A673 (cell line): ENCODE results near the gene C1QTNF5. TPM values are rescaled to one million over a fixed set of nuclear protein-coding genes. Genes with fewer than 3 reads are reported as not detected.
A peak's percentile ranks its signal among the peaks of the same experiment; 100 is the strongest.

ENCODE experiments used
- BruUV-seq: library from RNA; stranded (reverse); fragments of 400-500 nt; replicated peaks from 2 replicates; lab custom pipeline; 2021; lab: Mats Ljungman, UMichigan
- CTCF ChIA-PET: fragments of 300-600 bp; sonication (Branson Sonifier 250); formaldehyde crosslinking; loops from one replicate; lab custom pipeline; 2022; ENCODE audit warnings: antibody characterized with exemption; lab: Charles Lee
- POLR2A ChIA-PET: fragments of 300-600 bp; sonication (Branson Sonifier 250); formaldehyde crosslinking; loops from one replicate; lab custom pipeline; 2022; ENCODE audit warnings: antibody characterized with exemption; ENCODE audit not compliant: low non-redundant PET; lab: Charles Lee
- DNase-seq: peaks from one replicate; pipeline ENCODE4 v3.0.0-alpha.2; 2015; ENCODE audit warnings: low spot score
- H3K27ac ChIP-seq: fragments of 200-600 bp; sonication (generic); 2 replicates; pipeline ENCODE4 v1.5.1; 2016; ENCODE audit warnings: mixed run types, low read depth, mild to moderate bottlenecking, mixed read lengths, antibody characterized with exemption, low read length; ENCODE audit not compliant: poor library complexity, severe bottlenecking
- H3K27me3 ChIP-seq: fragments of 200-600 bp; sonication (generic); replicated peaks from 2 replicates; pipeline ENCODE4 v1.6.1; 2017; ENCODE audit warnings: mixed run types, low read depth, mild to moderate bottlenecking, mixed read lengths, antibody characterized with exemption, low read length; ENCODE audit not compliant: insufficient read depth, poor library complexity
- H3K36me3 ChIP-seq: fragments of 200-600 bp; sonication (generic); 2 replicates; pipeline ENCODE4 v1.6.1; 2016; ENCODE audit warnings: mixed run types, mild to moderate bottlenecking, mixed read lengths, antibody characterized with exemption, low read length; ENCODE audit not compliant: insufficient read depth, poor library complexity, severe bottlenecking
- H3K4me1 ChIP-seq: fragments of 200-600 bp; sonication (generic); 2 replicates; pipeline ENCODE4 v1.6.1; 2017; ENCODE audit warnings: mixed run types, mild to moderate bottlenecking, mixed read lengths, antibody characterized with exemption, low read length; ENCODE audit not compliant: insufficient read depth, poor library complexity, severe bottlenecking
- H3K4me3 ChIP-seq: fragments of 200-600 bp; sonication (generic); 2 replicates; pipeline ENCODE4 v1.5.1; 2016; ENCODE audit warnings: low read depth, mixed run types, mild to moderate bottlenecking, mixed read lengths, low read length; ENCODE audit not compliant: poor library complexity, severe bottlenecking
- H3K9me3 ChIP-seq: fragments of 200-600 bp; sonication (generic); 2 replicates; pipeline ENCODE4 v1.6.1; 2016; ENCODE audit warnings: mixed run types, low read depth, mild to moderate bottlenecking, mixed read lengths, antibody characterized with exemption, low read length; ENCODE audit not compliant: poor library complexity, severe bottlenecking
- CTCF ChIP-seq: fragments of 300-800, 200-600 bp; sonication (generic); conservative IDR thresholded peaks from 2 replicates; pipeline ENCODE4 v1.5.1; 2017; ENCODE audit warnings: low read depth, mild to moderate bottlenecking, antibody characterized with exemption, low read length, moderate library complexity, mixed read lengths
- EZH2 ChIP-seq: fragments of 200-600 bp; sonication (generic); IDR thresholded peaks from 2 replicates; pipeline ENCODE4 v1.6.1; 2017; ENCODE audit warnings: borderline replicate concordance, low read depth, mild to moderate bottlenecking, mixed read lengths, antibody characterized with exemption, low read length; ENCODE audit not compliant: poor library complexity, severe bottlenecking
- intact Hi-C: fragments of 100-400 bp; cut with micrococcal nuclease; formaldehyde crosslinking; loops from one replicate; pipeline ENCODE4 v1.10.0; 2022; ENCODE audit not compliant: unreplicated experiment
- microRNA-seq: library from miRNA; unstranded; fragments of <30 nt; microRNA quantifications from one replicate; pipeline ENCODE4 v1.2.0, GENCODE V29; 2021
- total RNA-seq: library from RNA; stranded (reverse); gene quantifications from 2 replicates; pipeline ENCODE4 v1.2.3, GENCODE V29; 2021

Gene C1QTNF5
- total RNA-seq, 1 experiment from 2014 or later, result not detected

GRCh38 chr11:119295178-119295577 is 45.5 kb downstream of the C1QTNF5 start:
- Histone ChIP-seq H3K27ac (no peak overlapping the region), H3K9me3 (peaks cover 8% of the 10 kb centered on the region), H3K36me3 (peaks cover 38% of the 10 kb centered on the region), H3K27me3 (no peaks in the 10 kb centered on the region), H3K4me1 (no peaks in the 10 kb centered on the region), H3K4me3 (no peak overlapping the region)
- TF ChIP-seq EZH2 (no peak), CTCF (0 out of 2 replicates have a peak, but pooled peaks have one; percentile 7)
- ChIA-PET CTCF (no interaction called here), POLR2A (no interaction called here)
- no peak for DNase-seq
- BruUV-seq, result no TSS peak
- intact Hi-C loops, result no loop called here

DNA sequence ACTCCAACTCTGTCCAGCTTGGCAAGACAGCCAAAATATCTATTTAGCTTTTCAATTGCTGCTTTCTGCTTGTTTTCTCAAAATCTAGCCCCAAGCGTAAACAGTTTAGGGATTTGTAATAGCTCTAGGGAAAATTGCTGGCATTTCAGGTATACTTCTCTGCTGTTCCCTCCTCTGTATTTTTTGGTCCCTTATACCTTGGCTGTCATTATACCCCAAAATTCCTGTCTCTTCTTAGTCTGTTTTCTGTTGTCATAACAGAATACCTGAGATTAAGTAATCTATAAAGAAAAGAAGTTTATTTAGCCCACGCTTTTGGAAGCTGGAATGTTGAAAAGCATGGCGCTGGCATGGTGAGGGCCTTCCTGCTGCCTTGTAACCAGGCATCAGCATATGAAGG is 47.2 kb downstream of the C1QTNF5 start:
- CTCF ChIA-PET, result no interaction called here
- no TSS peak for BruUV-seq
- Histone ChIP-seq H3K27me3 (no peaks in the 10 kb centered on the region), H3K27ac (no peak overlapping the region), H3K4me3 (no peak overlapping the region), H3K9me3 (peaks cover 8% of the 10 kb centered on the region), H3K36me3 (peaks cover 23% of the 10 kb centered on the region), H3K4me1 (no peaks in the 10 kb centered on the region)
- no peak for DNase-seq
- POLR2A ChIA-PET, result no interaction called here
- TF ChIP-seq EZH2 (no peak), CTCF (no peak)
- intact Hi-C loops, result no loop called here

- peaks cover 6% of the 10 kb centered on the region for H3K36me3 ChIP-seq
- intact Hi-C loops, result no loop called here
- H3K27me3 ChIP-seq, result no peaks in the 10 kb centered on the region
- BruUV-seq, result no TSS peak
- H3K4me3 ChIP-seq, result no peak overlapping the region
- ChIA-PET POLR2A (no interaction called here), CTCF (no interaction called here)
- DNase-seq, result no peak
- peaks cover 8% of the 10 kb centered on the region for H3K9me3 ChIP-seq
- TF ChIP-seq CTCF, result no peak
- TF ChIP-seq EZH2, result no peak
- no peaks in the 10 kb centered on the region for H3K4me1 ChIP-seq
- H3K27ac ChIP-seq, result no peak overlapping the region
These were observed 49.7 kb downstream of the C1QTNF5 start for GRCh38 chr11:119290894-119291497.

Small RNA genes within 50 kb of the gene (microRNA-seq; reads per million reads assigned to microRNA genes)
- gene MIR6756, result not detected

Other genes with a start within 250 kb of the C1QTNF5 start
- gene DPAGT1, start 239.0 kb downstream of the C1QTNF5 start, total RNA-seq, result 102 and 115 TPM in 2 replicates
- gene C2CD2L, start 233.5 kb downstream of the C1QTNF5 start, total RNA-seq, result 17.1 and 17.8 TPM in 2 replicates
- gene HINFP, start 219.3 kb downstream of the C1QTNF5 start, total RNA-seq, result 31.7 and 31.9 TPM in 2 replicates
- gene ABCG4, start 191.8 kb downstream of the C1QTNF5 start, total RNA-seq, result 0.33 TPM in 1 of 2 replicates, not detected in the other
- gene NLRX1, start 172.2 kb downstream of the C1QTNF5 start, total RNA-seq, result 1.4 and 2.7 TPM in 2 replicates
- gene NHERF4, start 155.4 kb downstream of the C1QTNF5 start, total RNA-seq, result not detected in 2 replicates
- 39.9 and 40.7 TPM in 2 replicates for gene CBL, start 134.5 kb downstream of the C1QTNF5 start, total RNA-seq
- gene MCAM, start 23.8 kb downstream of the C1QTNF5 start, total RNA-seq, result 14.4 and 20.0 TPM in 2 replicates
- 81.3 and 89.3 TPM in 2 replicates for gene RNF26, start 6.4 kb downstream of the C1QTNF5 start, total RNA-seq
- gene MFRP, start 5.8 kb upstream of the C1QTNF5 start, total RNA-seq, result not detected in 2 replicates
- gene USP2, start 40.8 kb upstream of the C1QTNF5 start, total RNA-seq, result 4.8 and 6.2 TPM in 2 replicates
- gene THY1, start 82.3 kb upstream of the C1QTNF5 start, total RNA-seq, result 150 and 187 TPM in 2 replicates